ENCODE results near the gene MAP3K9. TPM values are rescaled to one million over a fixed set of nuclear protein-coding genes. Genes with fewer than 3 reads are reported as not detected.

MAP3K9 gene
- total RNA-seq, 2 donors from 2014 or later: 10.6 to 13.0 TPM

DNA sequence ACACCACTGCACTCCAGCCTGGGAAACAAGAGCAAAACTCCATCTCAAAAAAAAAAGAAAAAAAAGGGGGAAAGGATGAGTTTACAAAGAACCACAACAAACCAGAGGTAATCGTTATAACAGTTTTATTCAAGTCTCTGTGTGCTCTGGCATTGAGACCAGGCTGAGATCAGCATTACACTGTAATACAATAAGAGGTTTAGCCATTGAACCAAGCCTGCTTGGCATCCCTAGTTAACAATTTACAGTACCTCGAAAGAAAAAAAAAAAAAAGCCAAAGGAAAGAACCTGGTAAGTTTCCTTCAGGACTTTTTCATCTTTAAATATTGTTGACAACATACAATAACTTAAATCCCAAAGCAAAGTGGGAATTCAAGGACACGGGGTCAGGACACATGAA, 86.9 kb downstream of the MAP3K9 start:
- TF ChIP-seq, protein P1, sequence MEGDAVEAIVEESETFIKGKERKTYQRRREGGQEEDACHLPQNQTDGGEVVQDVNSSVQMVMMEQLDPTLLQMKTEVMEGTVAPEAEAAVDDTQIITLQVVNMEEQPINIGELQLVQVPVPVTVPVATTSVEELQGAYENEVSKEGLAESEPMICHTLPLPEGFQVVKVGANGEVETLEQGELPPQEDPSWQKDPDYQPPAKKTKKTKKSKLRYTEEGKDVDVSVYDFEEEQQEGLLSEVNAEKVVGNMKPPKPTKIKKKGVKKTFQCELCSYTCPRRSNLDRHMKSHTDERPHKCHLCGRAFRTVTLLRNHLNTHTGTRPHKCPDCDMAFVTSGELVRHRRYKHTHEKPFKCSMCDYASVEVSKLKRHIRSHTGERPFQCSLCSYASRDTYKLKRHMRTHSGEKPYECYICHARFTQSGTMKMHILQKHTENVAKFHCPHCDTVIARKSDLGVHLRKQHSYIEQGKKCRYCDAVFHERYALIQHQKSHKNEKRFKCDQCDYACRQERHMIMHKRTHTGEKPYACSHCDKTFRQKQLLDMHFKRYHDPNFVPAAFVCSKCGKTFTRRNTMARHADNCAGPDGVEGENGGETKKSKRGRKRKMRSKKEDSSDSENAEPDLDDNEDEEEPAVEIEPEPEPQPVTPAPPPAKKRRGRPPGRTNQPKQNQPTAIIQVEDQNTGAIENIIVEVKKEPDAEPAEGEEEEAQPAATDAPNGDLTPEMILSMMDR (IDR thresholded peaks at IDR 0.05): no peak
- Histone ChIP-seq H3K36me3 (no peaks in the 10 kb centered on the region), H3K4me1 (no peaks in the 10 kb centered on the region), H3K27ac (no peak overlapping the region), H3K27me3 (no peaks in the 10 kb centered on the region), H3K9ac (ENCODE audit: low read depth in 2 of 2, low read length in 2 of 2) (no peak overlapping the region), H3K4me3 (no peak overlapping the region), H3K9me3 (no peaks in the 10 kb centered on the region)
- intact Hi-C loops (cut with DNase I): no loop called here
- DNase-seq: no peak

DNA sequence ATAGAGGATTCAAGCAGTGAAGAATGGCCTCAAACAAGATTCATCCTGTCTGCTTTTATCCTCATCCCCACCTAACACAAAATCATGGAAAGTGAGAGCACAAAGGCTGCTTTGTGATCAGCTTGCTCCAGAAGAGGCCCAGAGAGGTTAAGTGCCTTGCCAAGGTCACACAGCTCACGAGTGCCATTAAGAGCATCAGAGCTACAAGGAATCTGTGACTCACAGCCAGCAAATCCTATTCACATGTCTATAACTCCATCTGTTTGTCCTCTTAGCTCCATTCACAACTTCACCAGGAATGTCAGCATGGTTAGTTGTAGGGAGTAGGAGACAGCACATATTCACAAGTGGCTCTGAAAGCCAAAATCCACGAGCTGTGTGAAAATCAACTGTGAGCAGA, 87.8 kb downstream of the MAP3K9 start:
- no peaks in the 10 kb centered on the region for H3K36me3 ChIP-seq
- no peak overlapping the region for H3K4me3 ChIP-seq
- H3K27ac ChIP-seq: no peak overlapping the region
- no peak overlapping the region for H3K9ac ChIP-seq (ENCODE audit: low read depth in 2 of 2, low read length in 2 of 2)
- no peak for DNase-seq
- intact Hi-C loops (cut with DNase I): no loop called here
- no peaks in the 10 kb centered on the region for H3K9me3 ChIP-seq
- H3K27me3 ChIP-seq: no peaks in the 10 kb centered on the region
- TF ChIP-seq, protein P1 (IDR thresholded peaks at IDR 0.05): no peak
- no peaks in the 10 kb centered on the region for H3K4me1 ChIP-seq

DNA sequence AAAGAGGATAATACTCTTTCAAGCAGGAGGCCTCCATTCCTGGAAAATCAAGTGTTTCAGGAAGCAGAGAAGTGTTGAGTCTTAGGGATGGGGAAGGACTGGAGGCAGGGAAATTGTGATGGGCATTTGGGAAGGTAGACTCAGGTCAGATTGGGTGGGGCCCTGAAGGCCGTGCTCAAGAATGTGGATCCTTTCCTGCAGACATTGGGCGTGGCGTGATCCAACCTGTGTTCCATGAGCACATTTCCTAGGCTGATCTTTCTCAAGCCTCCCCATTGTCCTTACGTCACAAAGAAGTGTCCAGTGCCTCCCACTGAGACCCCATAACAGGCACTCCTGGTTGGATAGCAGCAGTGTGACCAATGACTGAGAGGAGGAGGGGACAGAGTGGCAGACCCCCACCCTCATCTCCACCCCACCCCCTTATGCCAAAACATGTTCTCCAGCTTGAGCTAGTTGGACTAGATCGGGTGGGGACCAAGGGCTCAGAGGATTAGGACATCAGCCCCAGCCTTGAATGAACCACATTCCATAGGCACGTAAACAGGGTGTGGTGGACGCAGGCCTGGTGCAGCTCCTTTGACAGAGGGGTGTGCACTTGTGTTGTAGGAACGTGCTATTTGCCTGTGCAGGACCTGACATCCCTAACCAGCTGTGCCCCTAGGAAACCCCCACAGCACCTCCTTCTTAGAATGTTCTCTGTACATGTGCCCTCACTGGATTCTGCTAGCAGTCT, 90.8 kb downstream of the MAP3K9 start:
- DNase-seq: no peak
- Histone ChIP-seq H3K9me3 (no peaks in the 10 kb centered on the region), H3K4me1 (no peaks in the 10 kb centered on the region), H3K27ac (no peak overlapping the region), H3K9ac (ENCODE audit: low read depth in 2 of 2, low read length in 2 of 2) (no peak overlapping the region), H3K4me3 (no peak overlapping the region), H3K36me3 (no peaks in the 10 kb centered on the region), H3K27me3 (no peaks in the 10 kb centered on the region)
- TF ChIP-seq, protein P1 (IDR thresholded peaks at IDR 0.05): no peak
- intact Hi-C loops (cut with DNase I): loop anchor here (5.0 kb wide), 1 partner anchor 99 kb away; no protein-coding TSS in a partner anchor

DNA sequence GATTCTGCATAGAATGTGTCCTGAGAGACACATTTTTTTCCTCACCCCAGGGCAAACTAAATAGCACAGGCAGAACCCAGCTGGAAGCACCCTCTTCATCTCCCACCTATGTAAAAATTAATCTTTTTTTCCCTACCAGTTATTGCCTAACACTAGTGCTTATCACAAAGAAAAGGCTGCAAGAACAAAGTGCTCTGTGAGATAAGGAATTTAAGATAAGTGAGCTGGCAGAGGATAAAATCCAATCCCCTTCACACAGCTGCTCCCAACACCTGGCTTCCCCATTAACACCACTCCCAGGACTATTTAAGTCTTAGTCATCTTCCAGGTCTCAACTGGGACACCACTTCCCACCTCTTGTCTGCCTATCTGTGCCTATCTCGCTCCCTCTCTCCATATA, 92.4 kb downstream of the MAP3K9 start:
- no peak overlapping the region for H3K9ac ChIP-seq (ENCODE audit: low read depth in 2 of 2, low read length in 2 of 2)
- H3K9me3 ChIP-seq: no peaks in the 10 kb centered on the region
- no peak overlapping the region for H3K27ac ChIP-seq
- no peaks in the 10 kb centered on the region for H3K36me3 ChIP-seq
- no peak for DNase-seq
- TF ChIP-seq, protein P1 (IDR thresholded peaks at IDR 0.05): no peak
- no peak overlapping the region for H3K4me3 ChIP-seq
- intact Hi-C loops (cut with DNase I): loop anchor here (5.0 kb wide), 1 partner anchor 100 kb away; no protein-coding TSS in a partner anchor
- H3K4me1 ChIP-seq: no peaks in the 10 kb centered on the region
- no peaks in the 10 kb centered on the region for H3K27me3 ChIP-seq

DNA sequence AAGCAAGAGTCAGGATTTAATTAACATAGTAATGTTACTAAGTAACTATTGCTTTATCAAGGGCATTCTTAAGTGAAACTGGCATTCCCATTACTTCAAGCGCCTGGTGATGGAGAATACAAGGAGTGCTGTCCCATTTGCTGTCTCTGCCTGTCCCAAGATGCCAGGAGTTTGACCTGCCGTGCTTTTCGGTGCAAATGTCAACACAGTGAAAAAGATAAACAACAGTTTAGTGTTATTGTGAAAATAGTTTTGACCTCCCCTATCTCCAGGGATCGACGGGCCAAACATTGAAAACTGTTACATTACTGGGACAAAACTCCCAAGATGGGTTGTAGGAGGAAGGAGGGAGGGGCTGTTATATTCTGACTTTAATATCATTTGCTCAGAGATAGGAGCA, 92.8 kb downstream of the MAP3K9 start:
- Histone ChIP-seq H3K36me3 (no peaks in the 10 kb centered on the region), H3K27me3 (no peaks in the 10 kb centered on the region), H3K27ac (no peak overlapping the region), H3K9me3 (no peaks in the 10 kb centered on the region), H3K4me3 (no peak overlapping the region), H3K9ac (ENCODE audit: low read depth in 2 of 2, low read length in 2 of 2) (no peak overlapping the region), H3K4me1 (no peaks in the 10 kb centered on the region)
- DNase-seq: no peak
- intact Hi-C loops (cut with DNase I): loop anchor here (5.0 kb wide), 1 partner anchor 101 kb away; no protein-coding TSS in a partner anchor
- TF ChIP-seq, protein P1 (IDR thresholded peaks at IDR 0.05): no peak
